Measurements from ENCODE around the gene NEK6.

- no peak for TF ChIP-seq RAD21 (IDR thresholded peaks at IDR 0.05; ENCODE audit: low read depth)
- TF ChIP-seq, protein P1, sequence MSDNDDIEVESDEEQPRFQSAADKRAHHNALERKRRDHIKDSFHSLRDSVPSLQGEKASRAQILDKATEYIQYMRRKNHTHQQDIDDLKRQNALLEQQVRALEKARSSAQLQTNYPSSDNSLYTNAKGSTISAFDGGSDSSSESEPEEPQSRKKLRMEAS (IDR thresholded peaks at IDR 0.05), result no peak
- no peak for TF ChIP-seq CEBPB (IDR thresholded peaks at IDR 0.05)
- TF ChIP-seq YY1 (IDR thresholded peaks at IDR 0.05; ENCODE audit: low read depth), result no peak
- no peak for TF ChIP-seq TAF1 (IDR thresholded peaks at IDR 0.05; ENCODE audit: low read depth)
- no peak for TF ChIP-seq USF1 (IDR thresholded peaks at IDR 0.05)
- TF ChIP-seq CREB1 (IDR thresholded peaks at IDR 0.05; ENCODE audit: low read depth), result no peak
- no peak for TF ChIP-seq NFIC (IDR thresholded peaks at IDR 0.05)
- no peak for TF ChIP-seq FOXM1 (IDR thresholded peaks at IDR 0.05; ENCODE audit: borderline replicate concordance, low read depth)
- TF ChIP-seq TEAD4 (IDR thresholded peaks at IDR 0.05), result no peak
- TF ChIP-seq EP300 (IDR thresholded peaks at IDR 0.05; ENCODE audit: borderline replicate concordance), result no peak
- no peak for TF ChIP-seq EGR1 (IDR thresholded peaks at IDR 0.05)
Observed at GRCh38 chr9:124333203-124333579, 75.4 kb downstream of the NEK6 start.

Data from Ishikawa (cell line).